HEK293 (cell line): Measurements from ENCODE around the gene FAM83E.

Experiments
- CTCF ChIP-seq: fragments of 450-650 bp; formaldehyde crosslinking; IDR thresholded peaks from 2 replicates; pipeline ENCODE4 v1.5.1; 2016; ENCODE audit warnings: missing biosample characterization, missing genetic modification characterization
- GLI4 ChIP-seq: fragments of 450-650 bp; formaldehyde crosslinking; IDR thresholded peaks from 2 replicates; pipeline ENCODE4 v1.5.1; 2016; ENCODE audit warnings: missing biosample characterization, missing genetic modification characterization
- REST ChIP-seq: fragments of 450-650 bp; formaldehyde crosslinking; IDR thresholded peaks from 2 replicates; pipeline ENCODE4 v1.5.1; 2016; ENCODE audit warnings: missing biosample characterization, missing genetic modification characterization
- SCRT2 ChIP-seq: fragments of 450-650 bp; formaldehyde crosslinking; IDR thresholded peaks from 2 replicates; pipeline ENCODE4 v1.5.1; 2016; ENCODE audit warnings: missing biosample characterization, missing genetic modification characterization
- TCF7L2 ChIP-seq: IDR thresholded peaks from 2 replicates; pipeline ENCODE4 v1.6.1; 2011; ENCODE audit warnings: low read depth, mild to moderate bottlenecking, inconsistent platforms, low read length, moderate library complexity, borderline replicate concordance
- YY1 ChIP-seq: fragments of 450-650 bp; formaldehyde crosslinking; IDR thresholded peaks from 2 replicates; pipeline ENCODE4 v1.5.1; 2018; ENCODE audit warnings: missing biosample characterization, missing genetic modification characterization
- ZFP3 ChIP-seq: fragments of 450-650 bp; formaldehyde crosslinking; IDR thresholded peaks from 2 replicates; pipeline ENCODE4 v1.5.1; 2016; ENCODE audit warnings: low read depth, missing biosample characterization, missing genetic modification characterization
- ZNF10 ChIP-seq: fragments of 450-650 bp; formaldehyde crosslinking; IDR thresholded peaks from 2 replicates; pipeline ENCODE4 v1.5.1; 2017; ENCODE audit warnings: missing biosample characterization, missing genetic modification characterization
- ZNF133 ChIP-seq: fragments of 450-650 bp; formaldehyde crosslinking; IDR thresholded peaks from 2 replicates; pipeline ENCODE4 v1.5.1; 2016; ENCODE audit warnings: missing biosample characterization, missing genetic modification characterization
- ZNF239 ChIP-seq: fragments of 450-650 bp; formaldehyde crosslinking; IDR thresholded peaks from 2 replicates; pipeline ENCODE4 v1.5.1; 2016; ENCODE audit warnings: missing biosample characterization, missing genetic modification characterization
- ZNF513 ChIP-seq: fragments of 450-650 bp; IDR thresholded peaks from 2 replicates; pipeline ENCODE4 v1.5.1; 2018; ENCODE audit warnings: missing biosample characterization, missing genetic modification characterization
- ZNF585B ChIP-seq: fragments of 450-650 bp; formaldehyde crosslinking; IDR thresholded peaks from 2 replicates; pipeline ENCODE4 v1.5.1; 2016; ENCODE audit warnings: missing biosample characterization, missing genetic modification characterization
- ZNF600 ChIP-seq: fragments of 450-650 bp; formaldehyde crosslinking; IDR thresholded peaks from 2 replicates; pipeline ENCODE4 v1.5.1; 2016; ENCODE audit warnings: missing biosample characterization, missing genetic modification characterization

GRCh38 chr19:48635966-48636858, 21.3 kb upstream of the FAM83E start:
- TF ChIP-seq CTCF (no peak), ZNF600 (peak; percentile 36; the same call in 1 of the 2 replicates), SCRT2 (no peak), GLI4 (tag by site-specific recombination) (no peak), ZNF10 (no peak), ZNF239 (no peak), TCF7L2 (no peak), YY1 (tag by site-specific recombination) (no peak), ZFP3 (tag by site-specific recombination) (no peak), ZNF585B (tag by site-specific recombination) (no peak), REST (tag by site-specific recombination) (no peak), ZNF133 (tag by site-specific recombination) (no peak), ZNF513 (tag by site-specific recombination) (peak; percentile 26; the same call in 1 of the 2 replicates)
